Measurements from ENCODE around the gene GALNT18.

The GALNT18 gene

GRCh38 chr11:11347592-11347991 lies 274.2 kb downstream of the GALNT18 start:
- no peak for DNase-seq
- Histone ChIP-seq H3K27me3 (replicated peaks; ENCODE audit: insufficient read depth, low read length) (no peaks in the 10 kb centered on the region), H3K4me3 (ENCODE audit: low read length) (no peak overlapping the region), H3K27ac (ENCODE audit: low read length) (no peak overlapping the region), H3K9ac (ENCODE audit: low read length) (no peak overlapping the region), H3K9me2 (replicated peaks; ENCODE audit: insufficient read depth, low read length) (no peaks in the 10 kb centered on the region), H2AFZ (ENCODE audit: low read length) (no peak overlapping the region), H3K4me1 (ENCODE audit: low read length) (no peaks in the 10 kb centered on the region), H3K36me3 (replicated peaks; ENCODE audit: insufficient read depth, low read length) (no peaks in the 10 kb centered on the region), H4K20me1 (ENCODE audit: insufficient read depth, low read length) (no peaks in the 10 kb centered on the region), H3K9me3 (replicated peaks; ENCODE audit: insufficient read depth, low read length) (no peaks in the 10 kb centered on the region), H3K79me2 (ENCODE audit: low read length) (no peaks in the 10 kb centered on the region), H3F3A (ENCODE audit: insufficient read depth, low read length) (no peaks in the 10 kb centered on the region), H3K4me2 (ENCODE audit: low read depth, low read length) (no peak overlapping the region)
- TF ChIP-seq EZH2 (optimal IDR thresholded peaks at IDR 0.05; ENCODE audit: low read depth, low read length) (no peak), CTCF (IDR thresholded peaks at IDR 0.05; ENCODE audit: low read length) (no peak), EZH2phosphoT487 (IDR thresholded peaks at IDR 0.05; ENCODE audit: low read length) (no peak)

GRCh38 chr11:11346303-11346702 lies 275.5 kb downstream of the GALNT18 start:
- Histone ChIP-seq H2AFZ (ENCODE audit: low read length) (no peak overlapping the region), H3K79me2 (ENCODE audit: low read length) (no peaks in the 10 kb centered on the region), H3K4me2 (ENCODE audit: low read depth, low read length) (no peak overlapping the region), H3K9ac (ENCODE audit: low read length) (no peak overlapping the region), H3K27me3 (replicated peaks; ENCODE audit: insufficient read depth, low read length) (no peaks in the 10 kb centered on the region), H4K20me1 (ENCODE audit: insufficient read depth, low read length) (no peaks in the 10 kb centered on the region), H3K36me3 (replicated peaks; ENCODE audit: insufficient read depth, low read length) (no peaks in the 10 kb centered on the region), H3K9me3 (replicated peaks; ENCODE audit: insufficient read depth, low read length) (no peaks in the 10 kb centered on the region), H3K9me2 (replicated peaks; ENCODE audit: insufficient read depth, low read length) (no peaks in the 10 kb centered on the region), H3K4me3 (ENCODE audit: low read length) (no peak overlapping the region), H3K4me1 (ENCODE audit: low read length) (no peaks in the 10 kb centered on the region), H3K27ac (ENCODE audit: low read length) (no peak overlapping the region), H3F3A (ENCODE audit: insufficient read depth, low read length) (no peaks in the 10 kb centered on the region)
- TF ChIP-seq EZH2 (optimal IDR thresholded peaks at IDR 0.05; ENCODE audit: low read depth, low read length) = no peak
- no peak for TF ChIP-seq CTCF (IDR thresholded peaks at IDR 0.05; ENCODE audit: low read length)
- no peak for TF ChIP-seq EZH2phosphoT487 (IDR thresholded peaks at IDR 0.05; ENCODE audit: low read length)
- DNase-seq = no peak

GRCh38 chr11:11345099-11345498 lies 276.7 kb downstream of the GALNT18 start:
- H3K4me1 ChIP-seq (ENCODE audit: low read length) = no peaks in the 10 kb centered on the region
- TF ChIP-seq EZH2 (optimal IDR thresholded peaks at IDR 0.05; ENCODE audit: low read depth, low read length) (no peak), CTCF (IDR thresholded peaks at IDR 0.05; ENCODE audit: low read length) (no peak), EZH2phosphoT487 (IDR thresholded peaks at IDR 0.05; ENCODE audit: low read length) (no peak)
- H4K20me1 ChIP-seq (ENCODE audit: insufficient read depth, low read length) = no peaks in the 10 kb centered on the region
- no peak overlapping the region for H3K27ac ChIP-seq (ENCODE audit: low read length)
- H3K9ac ChIP-seq (ENCODE audit: low read length) = no peak overlapping the region
- no peak overlapping the region for H2AFZ ChIP-seq (ENCODE audit: low read length)
- H3K4me2 ChIP-seq (ENCODE audit: low read depth, low read length) = no peak overlapping the region
- H3F3A ChIP-seq (ENCODE audit: insufficient read depth, low read length) = no peaks in the 10 kb centered on the region
- no peaks in the 10 kb centered on the region for H3K79me2 ChIP-seq (ENCODE audit: low read length)
- no peaks in the 10 kb centered on the region for H3K9me3 ChIP-seq (replicated peaks; ENCODE audit: insufficient read depth, low read length)
- no peaks in the 10 kb centered on the region for H3K27me3 ChIP-seq (replicated peaks; ENCODE audit: insufficient read depth, low read length)
- no peak overlapping the region for H3K4me3 ChIP-seq (ENCODE audit: low read length)
- no peak for DNase-seq
- H3K36me3 ChIP-seq (replicated peaks; ENCODE audit: insufficient read depth, low read length) = no peaks in the 10 kb centered on the region
- H3K9me2 ChIP-seq (replicated peaks; ENCODE audit: insufficient read depth, low read length) = no peaks in the 10 kb centered on the region
